Measurements from ENCODE around the gene MIB2.
"Not testable (repeated sequence)": the region's sequence is repeated elsewhere in the genome, so short reads cannot be mapped to it uniquely, and the experiment has no call there.

Gene MIB2

GRCh38 chr1:1646326-1646725 is 31.0 kb downstream of the MIB2 start:
- not testable (repeated sequence) for H3K4me3 ChIP-seq (ENCODE audit: low read depth, low read length)

GRCh38 chr1:1647567-1648241 is 32.4 kb downstream of the MIB2 start:
- H3K4me3 ChIP-seq (ENCODE audit: low read depth, low read length) = not testable (repeated sequence)

- not testable (repeated sequence) for H3K4me3 ChIP-seq (ENCODE audit: low read depth, low read length)
Measured at GRCh38 chr1:1648265-1648664, 33.0 kb downstream of the MIB2 start.

- H3K4me3 ChIP-seq (ENCODE audit: low read depth, low read length) = peak within 1 kb of the TSS; percentile 72
Measured at GRCh38 chr1:1658583-1659549, 43.6 kb downstream of the MIB2 start, which contains the start of gene CDK11B. CDK11B (minus strand) TSS chr1:1659004; CDS start chr1:1657485, 1,519 bp downstream.

- not testable (repeated sequence) for H3K4me3 ChIP-seq (ENCODE audit: low read depth, low read length)
Measured at GRCh38 chr1:1662392-1662791, 47.1 kb downstream of the MIB2 start.

- not testable (repeated sequence) for H3K4me3 ChIP-seq (ENCODE audit: low read depth, low read length)
Measured at GRCh38 chr1:1662830-1663560, 47.7 kb downstream of the MIB2 start.

GRCh38 chr1:1664318-1664717 is 49.0 kb downstream of the MIB2 start:
- H3K4me3 ChIP-seq (ENCODE audit: low read depth, low read length) = not testable (repeated sequence)

- H3K4me3 ChIP-seq (ENCODE audit: low read depth, low read length) = no peak overlapping the region
Measured at GRCh38 chr1:1664941-1665814, 49.9 kb downstream of the MIB2 start.

GRCh38 chr1:1665815-1666251 is 50.5 kb downstream of the MIB2 start:
- no peak overlapping the region for H3K4me3 ChIP-seq (ENCODE audit: low read depth, low read length)

- H3K4me3 ChIP-seq (ENCODE audit: low read depth, low read length) = no peak overlapping the region
Measured at GRCh38 chr1:1666526-1666925, 51.2 kb downstream of the MIB2 start.

GRCh38 chr1:1669468-1670440 is 54.5 kb downstream of the MIB2 start:
- H3K4me3 ChIP-seq (ENCODE audit: low read depth, low read length) = no peak overlapping the region

GRCh38 chr1:1670866-1671265 is 55.6 kb downstream of the MIB2 start:
- H3K4me3 ChIP-seq (ENCODE audit: low read depth, low read length) = no peak overlapping the region

- H3K4me3 ChIP-seq (ENCODE audit: low read depth, low read length) = no peak overlapping the region
Measured at GRCh38 chr1:1671365-1672119, 56.2 kb downstream of the MIB2 start.

- H3K4me3 ChIP-seq (ENCODE audit: low read depth, low read length) = no peak overlapping the region
Measured at GRCh38 chr1:1672181-1672965, 57.1 kb downstream of the MIB2 start.

GRCh38 chr1:1674806-1675205 is 59.5 kb downstream of the MIB2 start:
- H3K4me3 ChIP-seq (ENCODE audit: low read depth, low read length) = not testable (repeated sequence)

- not testable (repeated sequence) for H3K4me3 ChIP-seq (ENCODE audit: low read depth, low read length)
Measured at GRCh38 chr1:1675218-1675617, 59.9 kb downstream of the MIB2 start.

- not testable (repeated sequence) for H3K4me3 ChIP-seq (ENCODE audit: low read depth, low read length)
Measured at GRCh38 chr1:1676087-1676486, 60.8 kb downstream of the MIB2 start.
